Neural progenitor cell (in vitro differentiated cells): Measurements from ENCODE around the gene BAIAP2. TPM values are rescaled to one million over a fixed set of nuclear protein-coding genes. Genes with fewer than 3 reads are reported as not detected.

Experiments
- DNase-seq: peaks from one replicate; pipeline ENCODE4 v3.0.0-alpha.2; 2016; ENCODE audit warnings: low spot score
- H2AFZ ChIP-seq: fragments of 200-600 bp; sonication (generic); replicated peaks from 2 replicates; pipeline ENCODE4 v1.6.1; 2016; ENCODE audit warnings: antibody characterized with exemption
- H3F3A ChIP-seq: fragments of 200-600 bp; sonication (generic); 2 replicates; pipeline ENCODE4 v1.6.1; 2016; ENCODE audit warnings: antibody characterized with exemption, low read depth
- H3K27ac ChIP-seq: fragments of 200-600 bp; sonication (generic); 2 replicates; pipeline ENCODE4 v1.5.1; 2016; ENCODE audit warnings: mild to moderate bottlenecking
- H3K27me3 ChIP-seq: fragments of 200-600 bp; sonication (generic); 2 replicates; pipeline ENCODE4 v1.6.1; 2016; ENCODE audit warnings: mild to moderate bottlenecking, moderate library complexity
- H3K36me3 ChIP-seq: fragments of 200-600 bp; sonication (generic); 2 replicates; pipeline ENCODE4 v1.5.1; 2016
- H3K4me1 ChIP-seq: fragments of 200-600 bp; sonication (generic); 2 replicates; pipeline ENCODE4 v1.6.1; 2016; ENCODE audit warnings: mixed run types
- H3K4me2 ChIP-seq: fragments of 200-600 bp; sonication (generic); 2 replicates; pipeline ENCODE4 v1.6.1; 2016
- H3K4me3 ChIP-seq: fragments of 200-600 bp; sonication (generic); 2 replicates; pipeline ENCODE4 v1.5.1; 2016
- H3K79me2 ChIP-seq: fragments of 200-600 bp; sonication (generic); 2 replicates; pipeline ENCODE4 v1.6.1; 2016; ENCODE audit warnings: low read depth
- H3K9ac ChIP-seq: fragments of 200-600 bp; sonication (generic); 2 replicates; pipeline ENCODE4 v1.6.1; 2016
- H3K9me3 ChIP-seq: fragments of 200-600 bp; sonication (generic); 2 replicates; pipeline ENCODE4 v1.5.1; 2016; ENCODE audit warnings: low read depth
- H4K20me1 ChIP-seq: fragments of 200-600 bp; sonication (generic); 2 replicates; pipeline ENCODE4 v1.6.1; 2016; ENCODE audit warnings: low read depth
- H3K27ac Mint-ChIP-seq: 3 replicates; pipeline ENCODE4 v1.8.0; 2021; ENCODE audit warnings: mixed read lengths
- H3K27me3 Mint-ChIP-seq: 2 replicates; pipeline ENCODE4 v1.8.0; 2022; ENCODE audit warnings: low read depth, mild to moderate bottlenecking, inconsistent platforms, moderate library complexity, mixed read lengths; ENCODE audit not compliant: insufficient read depth
- H3K36me3 Mint-ChIP-seq: 3 replicates; pipeline ENCODE4 v1.8.0; 2021; ENCODE audit warnings: mixed read lengths
- H3K4me1 Mint-ChIP-seq: 3 replicates; pipeline ENCODE4 v1.8.0; 2021; ENCODE audit warnings: mixed read lengths
- H3K4me3 Mint-ChIP-seq: 3 replicates; pipeline ENCODE4 v1.8.0; 2021; ENCODE audit warnings: mild to moderate bottlenecking, moderate library complexity, mixed read lengths
- H3K9me3 Mint-ChIP-seq: 3 replicates; pipeline ENCODE4 v1.8.0; 2020; ENCODE audit warnings: mixed read lengths
- EZH2 ChIP-seq: fragments of 200-600 bp; sonication (generic); IDR thresholded peaks from 2 replicates; pipeline ENCODE4 v1.6.1; 2017; ENCODE audit warnings: antibody characterized with exemption, mild to moderate bottlenecking, moderate library complexity
- EZH2phosphoT487 ChIP-seq: fragments of 200-600 bp; sonication (generic); IDR thresholded peaks from 2 replicates; pipeline ENCODE4 v1.6.1; 2017; ENCODE audit warnings: antibody characterized with exemption
- total RNA-seq: library from RNA; depleted of rRNA; stranded (reverse); fragments of >200 nt; gene quantifications from 2 replicates; pipeline ENCODE4 v1.2.3, GENCODE V29; 2015; ENCODE audit warnings: low replicate concordance
- TF ChIP-seq, protein P1 (sequence below): fragments of 200-600 bp; sonication (generic); IDR thresholded peaks from 2 replicates; pipeline ENCODE4 v1.5.1; 2017; ENCODE audit warnings: antibody characterized with exemption, mild to moderate bottlenecking

BAIAP2 gene
- total RNA-seq, 1 donor from 2014 or later: 15.6 TPM

DNA sequence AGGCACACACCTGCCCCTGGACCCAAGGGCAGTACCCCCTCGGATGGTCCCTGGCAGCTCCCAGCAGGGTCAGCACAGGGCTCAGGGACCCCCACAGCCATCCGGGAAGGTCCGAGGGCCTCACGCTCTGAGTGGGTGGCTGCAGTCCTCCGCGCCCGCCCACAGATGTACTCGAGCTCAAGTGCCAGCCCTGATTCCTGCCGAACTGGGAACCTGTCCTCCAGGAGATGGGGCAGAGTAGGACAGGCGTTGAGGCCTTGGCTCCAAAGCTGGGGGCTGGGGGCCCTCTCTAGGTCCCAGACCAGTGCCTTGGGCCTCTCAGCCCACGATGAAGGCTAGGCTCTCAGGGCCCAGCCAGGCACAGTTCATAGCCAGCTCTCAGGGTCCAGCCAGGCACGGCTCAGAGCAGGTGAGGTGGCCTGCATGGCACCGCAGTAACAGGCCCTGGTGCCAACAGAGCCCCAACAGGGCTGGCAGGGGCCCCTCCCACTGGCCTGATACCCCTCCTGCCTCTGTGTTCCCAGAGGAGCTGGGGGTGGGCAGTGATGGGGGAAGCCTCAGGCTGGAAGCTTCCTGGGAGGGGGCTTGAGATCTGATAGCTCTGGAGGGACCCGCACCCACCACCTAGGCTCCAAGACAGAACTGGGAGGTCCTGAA, 94.9 kb downstream of the BAIAP2 start:
- H3K27ac ChIP-seq: no peak overlapping the region
- no peaks in the 10 kb centered on the region for H3K36me3 ChIP-seq
- H3K4me2 ChIP-seq: no peak overlapping the region
- H3K36me3 Mint-ChIP-seq: no peaks in the 10 kb centered on the region
- TF ChIP-seq EZH2phosphoT487: no peak
- no peak for TF ChIP-seq EZH2
- TF ChIP-seq, protein P1, sequence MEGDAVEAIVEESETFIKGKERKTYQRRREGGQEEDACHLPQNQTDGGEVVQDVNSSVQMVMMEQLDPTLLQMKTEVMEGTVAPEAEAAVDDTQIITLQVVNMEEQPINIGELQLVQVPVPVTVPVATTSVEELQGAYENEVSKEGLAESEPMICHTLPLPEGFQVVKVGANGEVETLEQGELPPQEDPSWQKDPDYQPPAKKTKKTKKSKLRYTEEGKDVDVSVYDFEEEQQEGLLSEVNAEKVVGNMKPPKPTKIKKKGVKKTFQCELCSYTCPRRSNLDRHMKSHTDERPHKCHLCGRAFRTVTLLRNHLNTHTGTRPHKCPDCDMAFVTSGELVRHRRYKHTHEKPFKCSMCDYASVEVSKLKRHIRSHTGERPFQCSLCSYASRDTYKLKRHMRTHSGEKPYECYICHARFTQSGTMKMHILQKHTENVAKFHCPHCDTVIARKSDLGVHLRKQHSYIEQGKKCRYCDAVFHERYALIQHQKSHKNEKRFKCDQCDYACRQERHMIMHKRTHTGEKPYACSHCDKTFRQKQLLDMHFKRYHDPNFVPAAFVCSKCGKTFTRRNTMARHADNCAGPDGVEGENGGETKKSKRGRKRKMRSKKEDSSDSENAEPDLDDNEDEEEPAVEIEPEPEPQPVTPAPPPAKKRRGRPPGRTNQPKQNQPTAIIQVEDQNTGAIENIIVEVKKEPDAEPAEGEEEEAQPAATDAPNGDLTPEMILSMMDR: no peak
- no peaks in the 10 kb centered on the region for H3K9me3 ChIP-seq
- no peak overlapping the region for H3K9ac ChIP-seq
- no peaks in the 10 kb centered on the region for H3F3A ChIP-seq
- no peaks in the 10 kb centered on the region for H3K27me3 Mint-ChIP-seq
- no peaks in the 10 kb centered on the region for H3K9me3 Mint-ChIP-seq
- H3K79me2 ChIP-seq: no peaks in the 10 kb centered on the region
- no peak for DNase-seq
- peaks cover 19% of the 10 kb centered on the region for H3K4me1 ChIP-seq
- no peak overlapping the region for H2AFZ ChIP-seq
- no peak overlapping the region for H3K27ac Mint-ChIP-seq
- no peak overlapping the region for H3K4me3 ChIP-seq
- no peak overlapping the region for H3K4me3 Mint-ChIP-seq
- H4K20me1 ChIP-seq: no peaks in the 10 kb centered on the region
- peaks cover 5% of the 10 kb centered on the region for H3K4me1 Mint-ChIP-seq
- H3K27me3 ChIP-seq: no peaks in the 10 kb centered on the region

DNA sequence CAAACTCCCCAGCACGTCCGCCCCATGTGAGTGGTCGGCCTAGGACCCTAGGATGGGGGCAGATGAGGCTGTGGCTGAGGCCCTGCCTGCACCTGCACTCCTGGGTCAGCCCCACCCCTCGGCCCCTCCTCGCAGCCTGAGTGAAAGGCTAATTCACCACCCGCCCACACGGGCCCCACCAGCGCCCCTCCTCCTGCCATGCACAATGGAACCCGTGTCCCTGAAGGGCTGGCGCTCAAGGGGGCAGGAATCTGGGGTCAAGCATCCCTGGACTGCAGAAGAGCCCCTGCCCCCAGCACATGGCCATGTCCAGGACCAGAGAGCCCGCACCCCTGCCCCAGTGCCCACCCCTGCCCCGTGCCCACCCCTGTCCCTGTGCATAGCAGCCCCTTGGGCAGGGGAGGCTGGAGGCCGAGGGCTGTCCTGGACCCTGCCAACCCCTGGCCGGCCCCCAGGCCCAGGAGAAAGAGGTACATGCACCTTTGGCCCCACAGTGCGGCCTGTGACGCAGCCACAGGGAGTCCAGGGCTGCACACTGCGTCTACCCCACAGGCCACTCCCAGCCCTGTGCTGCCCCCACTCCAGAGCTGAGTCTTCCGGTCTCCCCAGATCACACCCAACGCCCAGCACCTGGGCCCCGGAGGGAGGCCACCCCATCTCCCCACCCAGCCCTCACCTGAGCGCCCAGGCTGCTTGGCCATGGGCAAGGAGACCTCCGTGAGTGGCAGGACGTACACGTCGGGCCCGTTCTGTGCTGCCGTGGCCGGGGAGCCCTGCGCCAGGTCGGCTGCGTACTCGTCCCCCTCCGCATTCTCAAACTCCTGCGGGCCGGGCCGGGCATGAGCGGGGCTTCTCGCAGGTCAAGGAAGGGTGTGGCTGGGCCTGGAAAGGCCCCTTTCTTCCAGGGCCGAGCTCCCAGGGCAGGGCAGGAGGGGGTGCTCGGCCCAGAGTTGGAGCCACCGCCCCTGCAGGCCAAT, 95.7 kb downstream of the BAIAP2 start:
- no peaks in the 10 kb centered on the region for H4K20me1 ChIP-seq
- no peaks in the 10 kb centered on the region for H3K36me3 ChIP-seq
- H3K4me1 ChIP-seq: peaks cover 19% of the 10 kb centered on the region
- H3K27ac ChIP-seq: no peak overlapping the region
- DNase-seq: peak; percentile 62
- H3K4me1 Mint-ChIP-seq: peaks cover 5% of the 10 kb centered on the region
- H3F3A ChIP-seq: no peaks in the 10 kb centered on the region
- TF ChIP-seq EZH2phosphoT487: no peak
- no peak for TF ChIP-seq EZH2
- TF ChIP-seq, protein P1: no peak
- H3K79me2 ChIP-seq: no peaks in the 10 kb centered on the region
- H3K4me3 ChIP-seq: no peak overlapping the region
- H3K27me3 Mint-ChIP-seq: no peaks in the 10 kb centered on the region
- no peaks in the 10 kb centered on the region for H3K9me3 Mint-ChIP-seq
- no peak overlapping the region for H3K4me2 ChIP-seq
- H3K36me3 Mint-ChIP-seq: no peaks in the 10 kb centered on the region
- H3K27me3 ChIP-seq: no peaks in the 10 kb centered on the region
- no peak overlapping the region for H3K4me3 Mint-ChIP-seq
- H3K9me3 ChIP-seq: no peaks in the 10 kb centered on the region
- no peak overlapping the region for H3K27ac Mint-ChIP-seq
- H3K9ac ChIP-seq: no peak overlapping the region
- H2AFZ ChIP-seq: no peak overlapping the region

DNA sequence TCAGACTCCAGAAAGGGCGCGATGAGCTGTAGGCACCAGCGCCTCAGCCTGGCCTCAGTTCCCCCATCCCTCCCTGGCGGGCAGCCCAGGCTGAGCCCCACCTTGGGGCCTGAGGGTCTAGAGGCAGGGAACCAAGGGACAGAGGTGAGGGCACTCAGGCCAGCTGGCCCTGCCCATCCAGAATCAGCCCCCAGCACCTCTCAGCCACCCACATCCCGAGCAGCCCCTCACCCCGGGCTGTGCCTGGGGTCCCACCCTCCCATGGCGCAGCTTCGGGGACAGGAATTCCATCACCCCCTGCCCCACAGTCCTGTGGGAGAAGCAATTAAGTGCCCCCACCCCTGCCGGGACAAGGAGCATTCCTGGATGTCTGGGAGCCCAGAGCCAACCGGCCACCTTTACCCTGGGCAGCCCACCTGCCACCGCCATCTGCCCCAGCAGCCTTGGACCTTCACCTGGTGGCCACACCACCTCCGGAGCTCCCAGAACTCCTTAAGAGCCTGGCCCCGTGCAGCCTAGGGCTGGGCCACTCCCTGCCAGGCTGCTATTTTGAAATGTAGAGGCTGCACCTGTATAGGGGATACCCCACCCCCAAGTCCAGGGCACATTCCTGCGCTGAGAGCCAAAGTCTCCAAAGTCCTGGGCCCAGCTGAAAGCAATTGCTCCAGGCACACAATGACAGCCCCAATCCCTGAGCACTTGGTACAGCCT, 96.7 kb downstream of the BAIAP2 start:
- no peaks in the 10 kb centered on the region for H3K9me3 Mint-ChIP-seq
- no peaks in the 10 kb centered on the region for H3F3A ChIP-seq
- no peak overlapping the region for H2AFZ ChIP-seq
- H3K27ac ChIP-seq: no peak overlapping the region
- H3K4me3 ChIP-seq: no peak overlapping the region
- DNase-seq: no peak
- H3K4me1 ChIP-seq: peaks cover 19% of the 10 kb centered on the region
- no peaks in the 10 kb centered on the region for H3K27me3 Mint-ChIP-seq
- H3K4me3 Mint-ChIP-seq: peak overlapping the region; percentile 27
- no peaks in the 10 kb centered on the region for H3K27me3 ChIP-seq
- no peak overlapping the region for H3K9ac ChIP-seq
- peaks cover 5% of the 10 kb centered on the region for H3K4me1 Mint-ChIP-seq
- H3K27ac Mint-ChIP-seq: no peak overlapping the region
- TF ChIP-seq EZH2phosphoT487 (no peak), EZH2 (no peak)
- TF ChIP-seq, protein P1: no peak
- no peaks in the 10 kb centered on the region for H3K36me3 ChIP-seq
- no peaks in the 10 kb centered on the region for H4K20me1 ChIP-seq
- no peaks in the 10 kb centered on the region for H3K36me3 Mint-ChIP-seq
- no peak overlapping the region for H3K4me2 ChIP-seq
- H3K79me2 ChIP-seq: no peaks in the 10 kb centered on the region
- H3K9me3 ChIP-seq: no peaks in the 10 kb centered on the region
